Measurements from ENCODE around the gene MRPL4. TPM values are rescaled to one million over a fixed set of nuclear protein-coding genes. Genes with fewer than 3 reads are reported as not detected.

The MRPL4 gene
- total RNA-seq, 1 experiment from 2014 or later, result 99.3 TPM

DNA sequence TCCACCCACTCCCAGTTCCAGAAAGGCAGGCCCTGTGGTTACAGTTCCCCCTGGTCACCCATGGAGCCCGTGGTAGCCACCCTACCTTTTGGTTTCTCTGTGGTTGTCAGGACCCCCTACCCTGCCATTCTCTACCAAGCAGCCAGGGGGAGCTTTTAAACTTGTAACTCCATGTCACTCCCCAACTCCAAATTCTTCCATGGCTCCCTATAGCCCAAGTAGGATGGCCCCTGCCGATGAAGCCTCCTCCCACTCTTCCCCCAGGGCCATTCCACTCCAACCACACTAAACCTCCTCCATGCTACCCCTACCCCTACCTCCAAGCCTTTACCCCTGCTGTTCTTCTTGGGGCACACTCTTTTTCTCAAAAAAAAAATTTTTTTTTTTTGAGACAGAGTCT, 23.1 kb upstream of the MRPL4 start:
- H3K23ac ChIP-seq (ENCODE audit: insufficient read length, low read depth, low read length), result no peak overlapping the region
- peaks cover 13% of the 10 kb centered on the region for H3K23me2 ChIP-seq (ENCODE audit: insufficient read length, low read depth, low read length, poor library complexity, severe bottlenecking)
- peak overlapping the region in 1 of 2 experiments; percentile 63; a peak in 1 of 5 replicates for H3K4me3 Mint-ChIP-seq
- H3K18ac ChIP-seq (ENCODE audit: insufficient read length, low read depth, low read length), result no peak overlapping the region
- H3K27me3 Mint-ChIP-seq (ENCODE audit: low read depth), result no peaks in the 10 kb centered on the region; the same call in none of the 2 replicates
- no peak overlapping the region for H3K27ac ChIP-seq (ENCODE audit: insufficient read length, low read depth, low read length)
- peaks cover 2 to 7% (median 5%) of the 10 kb centered on the region in 3 experiments; a peak in 5 of 7 replicates for H3K36me3 Mint-ChIP-seq (ENCODE audit: insufficient read depth in 1 of 3, low read depth in 3 of 3)
- no peaks in the 10 kb centered on the region for H3K79me2 ChIP-seq (ENCODE audit: insufficient read depth, low read length)
- H3K56ac ChIP-seq (ENCODE audit: insufficient read length, low read depth, low read length), result no peak overlapping the region
- no peak overlapping the region for H4K91ac ChIP-seq (ENCODE audit: insufficient read length, low read depth, low read length)
- no peak overlapping the region for H2BK12ac ChIP-seq (ENCODE audit: insufficient read length, low read depth, low read length)
- peaks cover 8 to 16% of the 10 kb centered on the region in 2 experiments for H3K4me1 Mint-ChIP-seq
- H3K9ac ChIP-seq (ENCODE audit: extremely low read depth, insufficient read length, low read length), result no peak overlapping the region
- no peak overlapping the region for H2BK15ac ChIP-seq (ENCODE audit: low read depth, low read length)
- peak; percentile 66 for TF ChIP-seq CTCF (conservative IDR thresholded peaks at IDR 0.05)
- H3K4me2 ChIP-seq (ENCODE audit: insufficient read depth, insufficient read length, low read length), result no peak overlapping the region
- no peak overlapping the region for H2AFZ ChIP-seq (ENCODE audit: low read length)
- no peaks in the 10 kb centered on the region for H4K20me1 ChIP-seq (ENCODE audit: control insufficient read depth, insufficient read depth, insufficient read length)
- DNase-seq, result peak; percentile 66
- no peak overlapping the region for H4K5ac ChIP-seq (ENCODE audit: insufficient read length, low read depth, low read length)
- no peak overlapping the region for H2BK5ac ChIP-seq (ENCODE audit: insufficient read length, low read length)
- H3K4ac ChIP-seq (ENCODE audit: low read depth, low read length), result no peak overlapping the region
- H2BK120ac ChIP-seq (ENCODE audit: low read depth, low read length, poor library complexity, severe bottlenecking), result no peak overlapping the region
- no peak overlapping the region for H2AK5ac ChIP-seq (ENCODE audit: insufficient read length, low read length)
- H2BK20ac ChIP-seq (ENCODE audit: low read depth, low read length, poor library complexity, severe bottlenecking), result no peak overlapping the region
- no peak overlapping the region for H3T11ph ChIP-seq (ENCODE audit: low read length)
- H3K14ac ChIP-seq (ENCODE audit: insufficient read depth, low read length), result no peak overlapping the region
- H3K79me1 ChIP-seq (ENCODE audit: insufficient read depth, low read depth, low read length, poor library complexity, severe bottlenecking), result no peaks in the 10 kb centered on the region
- H3K27ac Mint-ChIP-seq, result no peak overlapping the region
- H3K9me3 Mint-ChIP-seq, result no peaks in the 10 kb centered on the region
- no peak overlapping the region for H4K8ac ChIP-seq (replicated peaks; ENCODE audit: insufficient read length, low read depth, low read length)
- no peaks in the 10 kb centered on the region for H3K4me1 ChIP-seq (ENCODE audit: insufficient read depth, low read length)
- no CpG with 5 or more reads among the region's 2 CpGs for WGBS (ENCODE audit: extremely low coverage, insufficient read length, low lambda C conversion rate)
- no peaks in the 10 kb centered on the region for H3K27me3 ChIP-seq (ENCODE audit: insufficient read depth, low read length)
- H3K9me3 ChIP-seq (ENCODE audit: control insufficient read depth, low read depth, low read length), result no peaks in the 10 kb centered on the region

All from H9 (cell line).